ENCODE data around the gene FN3KRP.

Gene FN3KRP

DNA sequence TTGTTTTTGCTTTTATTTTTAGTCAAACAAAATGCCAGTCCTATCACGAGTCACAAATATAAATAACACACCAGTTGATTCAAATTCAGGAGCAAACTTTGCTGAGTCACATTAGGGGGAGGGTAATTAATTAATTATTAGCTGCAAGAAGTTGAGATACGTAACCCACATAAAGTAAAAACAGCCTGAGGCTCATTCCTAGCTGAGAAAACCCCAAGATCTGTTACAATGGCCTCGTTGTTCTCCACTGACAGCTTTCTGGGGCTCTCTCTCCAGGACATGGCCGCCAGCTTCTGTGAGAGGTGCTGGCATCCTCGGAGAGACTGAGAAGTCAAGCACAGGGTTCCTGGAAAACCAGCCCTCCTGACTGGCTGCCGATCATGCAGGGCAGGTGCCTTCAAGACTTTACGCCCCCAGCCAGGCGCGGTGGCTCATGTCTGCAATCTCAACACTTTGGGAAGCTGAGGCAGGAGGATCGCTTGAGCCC is 29.1 kb upstream of the FN3KRP start:
- no peak for DNase-seq (ENCODE audit: extremely low read depth in 1 of 2, low read depth in 1 of 2)

DNA sequence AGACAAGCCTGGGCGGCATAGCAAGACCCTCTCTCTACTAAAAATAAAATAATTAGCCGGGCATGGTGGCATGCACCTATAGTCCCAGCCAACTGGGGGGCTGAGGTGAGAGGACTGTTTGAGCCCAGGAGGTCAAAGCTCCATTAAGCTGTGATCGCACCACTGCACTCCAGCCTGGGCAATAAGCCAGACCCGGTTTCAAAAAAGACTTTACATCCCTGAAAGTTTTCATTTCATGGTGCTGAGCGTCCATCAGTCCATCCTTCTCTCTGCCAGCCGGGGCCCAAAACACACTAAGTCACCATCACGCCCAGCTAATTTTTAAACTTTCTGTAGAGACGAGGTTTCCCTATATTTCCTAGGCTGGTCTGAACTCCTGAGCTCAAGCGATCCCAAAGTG is 28.6 kb upstream of the FN3KRP start:
- DNase-seq (ENCODE audit: extremely low read depth in 1 of 2, low read depth in 1 of 2): no peak

DNA sequence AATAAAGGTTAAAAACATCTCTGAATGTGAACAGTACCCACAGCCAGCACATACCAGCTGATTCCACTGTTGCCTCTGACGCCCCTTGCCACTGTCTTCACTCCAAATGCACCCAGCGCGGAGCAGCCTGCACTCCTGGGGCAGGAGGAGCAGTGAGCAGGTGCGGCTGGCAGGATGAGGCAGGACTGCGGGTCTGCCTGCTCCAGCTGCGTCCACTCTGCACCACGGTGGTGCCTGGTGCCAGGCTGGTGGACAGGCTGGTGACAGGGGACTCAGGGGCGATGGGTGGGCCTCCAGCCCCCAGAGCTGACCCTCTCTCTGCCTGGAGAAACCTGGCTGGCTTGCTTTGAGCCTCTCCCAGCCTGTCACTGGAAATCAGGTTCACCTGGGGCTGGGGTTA is 27.4 kb upstream of the FN3KRP start:
- DNase-seq (ENCODE audit: extremely low read depth in 1 of 2, low read depth in 1 of 2): no peak

- DNase-seq (ENCODE audit: extremely low read depth in 1 of 2, low read depth in 1 of 2): no peak
Measured at GRCh38 chr17:82690786-82691489, 25.6 kb upstream of the FN3KRP start.

GRCh38 chr17:82691714-82692113 is 24.8 kb upstream of the FN3KRP start:
- DNase-seq (ENCODE audit: extremely low read depth in 1 of 2, low read depth in 1 of 2): no peak

DNA sequence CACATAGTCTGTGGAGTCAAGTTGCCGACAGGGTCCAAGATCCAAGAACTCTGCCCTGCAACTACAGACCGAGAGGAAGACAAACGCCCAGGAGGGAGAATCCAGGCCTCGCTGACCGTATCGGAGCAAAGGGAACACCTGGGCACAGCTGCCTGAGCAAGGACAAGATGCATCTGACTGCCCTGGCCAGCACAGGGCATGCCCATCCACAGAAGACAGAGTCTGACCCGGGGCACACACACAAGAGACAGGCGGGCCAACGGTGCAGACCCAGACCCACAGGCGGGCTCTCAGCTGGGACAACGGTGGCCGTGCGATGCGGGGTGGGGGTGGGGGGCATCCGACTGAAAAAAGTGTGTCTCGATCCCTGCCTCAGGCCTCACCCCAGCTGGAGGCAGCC is 24.2 kb upstream of the FN3KRP start:
- DNase-seq (ENCODE audit: extremely low read depth in 1 of 2, low read depth in 1 of 2): no peak

- DNase-seq (ENCODE audit: extremely low read depth in 1 of 2, low read depth in 1 of 2): no peak
Measured at GRCh38 chr17:82693168-82693867, 23.2 kb upstream of the FN3KRP start.

DNA sequence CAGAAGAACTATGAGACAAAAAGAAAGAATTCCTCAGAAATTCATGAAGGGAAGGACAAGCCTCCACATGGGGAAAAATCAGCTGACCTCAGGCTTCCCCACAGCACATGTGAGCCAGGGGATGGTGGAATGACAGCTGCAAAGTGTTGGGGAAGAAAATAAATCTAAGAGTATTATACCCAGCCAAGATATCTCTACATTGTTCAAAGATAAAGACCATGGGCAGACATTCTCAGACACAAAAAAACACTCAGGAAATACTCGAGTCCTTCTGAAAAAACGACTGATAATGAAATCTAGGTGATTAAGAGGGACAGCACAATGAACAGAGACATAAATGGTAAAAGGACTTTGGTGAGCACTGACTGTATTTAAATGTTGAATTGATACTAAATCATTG is 21.9 kb upstream of the FN3KRP start:
- no peak for DNase-seq (ENCODE audit: extremely low read depth in 1 of 2, low read depth in 1 of 2)

- no peak for DNase-seq (ENCODE audit: extremely low read depth in 1 of 2, low read depth in 1 of 2)
Measured at GRCh38 chr17:82696259-82696658, 20.2 kb upstream of the FN3KRP start.

DNA sequence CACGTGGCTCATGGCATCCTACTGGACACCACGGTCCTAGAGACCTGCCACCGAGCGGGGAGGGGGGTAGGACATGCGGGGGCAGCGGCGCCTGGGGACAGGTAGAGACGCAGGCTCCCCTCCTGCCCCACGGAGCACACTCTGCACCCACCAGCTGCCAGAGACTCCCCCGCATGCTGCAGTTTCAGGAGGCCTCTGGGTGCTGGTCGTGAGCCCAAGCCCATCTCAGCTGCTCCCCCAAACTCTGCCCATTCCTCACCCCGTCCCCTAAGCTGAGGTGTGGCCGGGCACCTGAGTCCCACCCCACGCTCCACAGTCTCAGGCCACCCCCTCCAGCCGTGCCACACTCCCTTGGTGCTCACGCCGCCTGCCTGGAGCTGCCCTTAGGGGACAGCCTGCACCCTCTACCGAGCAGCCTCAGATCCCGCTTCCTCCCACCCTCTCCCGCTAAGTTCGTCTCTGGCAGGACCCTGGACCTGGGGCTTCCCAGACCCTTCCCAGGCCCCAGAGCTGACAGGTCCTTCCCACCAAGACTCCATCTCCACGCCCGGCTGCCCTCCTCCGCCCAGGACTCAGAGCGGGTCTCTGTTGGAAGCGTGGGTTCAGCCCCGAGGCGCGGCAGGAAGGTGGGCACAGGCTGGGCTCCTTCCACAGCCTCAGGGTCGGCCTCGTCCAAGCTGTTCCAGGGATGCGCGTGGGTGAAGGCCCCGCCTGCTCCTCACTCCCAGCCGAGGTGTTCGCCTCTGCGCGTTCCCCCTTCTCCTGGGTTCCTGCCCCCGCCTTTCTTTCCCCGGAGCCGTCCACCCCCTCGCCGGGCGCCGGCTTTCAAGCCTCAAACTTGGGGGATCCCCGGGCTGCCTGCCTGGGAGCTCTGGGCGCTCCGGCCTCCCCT is 19.3 kb upstream of the FN3KRP start:
- no peak for DNase-seq (ENCODE audit: extremely low read depth in 1 of 2, low read depth in 1 of 2)

- DNase-seq (ENCODE audit: extremely low read depth in 1 of 2, low read depth in 1 of 2): no peak
Measured at GRCh38 chr17:82697808-82698064, 18.8 kb upstream of the FN3KRP start.

GRCh38 chr17:82698065-82698973 is 18.2 kb upstream of the FN3KRP start, which contains the start of gene RAB40B:
Gene RAB40B, minus strand, starts transcription at chr17:82698698. Its CDS starts 102 bp downstream, at chr17:82698596.
- peak; percentile 96 to 97 for DNase-seq (ENCODE audit: extremely low read depth in 1 of 2, low read depth in 1 of 2)

- no peak for DNase-seq (ENCODE audit: extremely low read depth in 1 of 2, low read depth in 1 of 2)
Measured at GRCh38 chr17:82698974-82699442, 17.5 kb upstream of the FN3KRP start.

GRCh38 chr17:82699551-82699950 is 17.0 kb upstream of the FN3KRP start:
- no peak for DNase-seq (ENCODE audit: extremely low read depth in 1 of 2, low read depth in 1 of 2)

- no peak for DNase-seq (ENCODE audit: extremely low read depth in 1 of 2, low read depth in 1 of 2)
Measured at GRCh38 chr17:82702231-82702927, 14.1 kb upstream of the FN3KRP start.

DNA sequence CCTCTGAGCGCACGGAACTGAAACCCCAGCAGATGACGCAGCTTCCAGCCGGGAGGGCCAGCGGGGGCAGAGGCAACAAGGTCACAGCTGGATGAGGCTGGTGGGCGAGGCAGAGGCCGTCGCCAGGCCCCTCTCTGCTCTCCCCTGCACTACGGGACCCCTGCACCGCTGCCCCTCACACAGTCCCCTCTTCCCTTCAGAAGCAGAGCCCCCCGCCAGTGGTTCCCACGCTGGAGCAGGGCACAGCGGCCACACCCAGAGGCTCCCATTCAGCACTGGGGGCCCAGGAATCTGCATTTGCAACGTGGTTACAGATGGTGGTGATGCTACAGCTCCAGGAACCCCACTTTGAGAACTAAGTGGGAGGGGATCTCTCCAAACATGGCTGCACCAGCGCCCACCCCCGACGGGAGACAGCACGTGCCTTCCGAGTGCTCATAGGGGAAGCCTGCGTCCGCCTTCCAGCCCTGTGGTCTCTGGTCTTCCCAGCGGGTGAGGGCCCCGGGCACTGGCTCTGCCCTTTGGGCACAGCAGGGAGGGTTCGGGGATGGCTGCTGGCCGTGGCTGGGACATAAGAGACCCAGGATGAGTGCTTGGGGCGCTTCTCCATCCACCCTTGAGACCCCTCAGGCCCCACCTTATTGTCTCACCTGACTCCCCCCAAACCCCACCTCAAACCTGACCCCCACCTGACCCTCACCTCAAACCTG is 13.3 kb upstream of the FN3KRP start:
- no peak for DNase-seq (ENCODE audit: extremely low read depth in 1 of 2, low read depth in 1 of 2)

DNA sequence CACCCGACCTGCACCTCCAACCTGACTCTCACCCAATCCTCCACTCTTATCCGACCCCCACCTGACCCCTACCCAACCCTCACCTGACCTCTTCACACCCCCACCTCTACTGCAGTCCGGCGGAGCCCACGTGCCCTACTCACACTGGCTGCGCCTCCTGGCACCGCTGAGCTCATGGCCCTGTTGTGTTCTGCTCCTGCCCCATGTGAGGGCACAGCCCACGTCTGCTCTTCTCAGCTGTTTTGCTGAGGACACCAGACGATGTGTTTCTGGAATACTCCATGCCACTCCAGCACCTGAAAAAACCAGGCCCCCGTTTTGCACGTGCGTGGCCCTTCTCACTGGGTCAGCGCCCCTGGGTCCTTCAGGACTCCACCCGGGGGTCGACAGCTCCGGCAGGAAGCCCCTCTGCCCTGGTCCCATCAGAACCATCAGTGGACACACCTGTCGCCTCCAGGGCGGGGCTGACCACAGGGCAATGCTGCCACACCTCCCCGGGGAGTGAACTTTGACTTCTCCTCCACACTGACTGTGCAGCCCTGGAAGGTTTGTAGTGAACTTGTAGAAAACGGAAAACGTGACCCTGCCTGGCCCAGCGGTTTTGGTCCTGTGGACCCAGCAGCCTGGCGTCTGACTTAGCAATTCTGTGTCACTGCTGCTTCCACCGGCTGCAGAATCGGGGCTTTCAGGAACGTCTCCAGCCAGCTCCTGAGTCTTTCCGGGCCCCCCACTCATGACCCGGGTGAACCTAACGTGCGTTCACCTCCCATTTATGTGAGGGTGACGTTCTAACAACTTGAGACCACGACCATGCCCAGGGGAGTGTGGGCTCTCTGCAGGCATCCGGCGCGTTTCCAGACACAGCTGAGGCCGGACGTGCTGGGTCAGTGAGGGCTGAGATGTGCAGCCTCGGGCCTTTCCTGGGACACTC is 12.3 kb upstream of the FN3KRP start:
- DNase-seq (ENCODE audit: extremely low read depth in 1 of 2, low read depth in 1 of 2): no peak

DNA sequence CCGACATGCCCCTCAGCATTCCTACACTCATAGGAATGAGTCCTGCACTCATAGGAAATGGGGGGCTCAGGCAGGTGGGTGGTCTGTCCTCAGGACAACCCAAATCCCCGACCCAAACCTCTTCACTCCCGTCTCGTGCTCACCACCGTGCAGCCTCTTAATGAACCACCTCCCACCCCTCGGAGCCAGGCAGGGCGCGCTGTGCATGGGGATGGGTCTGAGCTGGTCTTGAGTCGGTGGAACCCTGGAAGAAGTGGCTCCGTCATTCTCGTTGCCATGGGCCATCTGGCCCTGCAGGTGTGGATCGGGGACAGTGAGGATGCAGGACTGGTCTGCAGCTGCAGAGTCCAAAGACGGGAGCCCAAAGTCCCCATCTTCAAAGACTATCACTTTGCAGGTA is 11.6 kb upstream of the FN3KRP start:
- no peak for DNase-seq (ENCODE audit: extremely low read depth in 1 of 2, low read depth in 1 of 2)

Data from activated CD8-positive, alpha-beta memory T cell treated with anti-CD3 and anti-CD28 coated beads for 1 hour (primary cell).